Activated CD8-positive, alpha-beta memory T cell treated with anti-CD3 and anti-CD28 coated beads for 4 hours (primary cell): ENCODE data around the gene MCCC2.
"Not testable (repeated sequence)": the region's sequence is repeated elsewhere in the genome, so short reads cannot be mapped to it uniquely, and the experiment has no call there.

Experiments used
- DNase-seq, 2 donors: peaks; one replicate each; pipeline ENCODE4 v3.0.0-alpha.2; 2020; ENCODE audit warnings: low read depth in 2 of 2

The MCCC2 gene

GRCh38 chr5:71586941-71587765 is at the start of gene MCCC2:
Gene MCCC2 (plus strand): TSS chr5:71587340. CDS start chr5:71587426, 86 bp downstream.
- peak; percentile 90 to 92 for DNase-seq

DNA sequence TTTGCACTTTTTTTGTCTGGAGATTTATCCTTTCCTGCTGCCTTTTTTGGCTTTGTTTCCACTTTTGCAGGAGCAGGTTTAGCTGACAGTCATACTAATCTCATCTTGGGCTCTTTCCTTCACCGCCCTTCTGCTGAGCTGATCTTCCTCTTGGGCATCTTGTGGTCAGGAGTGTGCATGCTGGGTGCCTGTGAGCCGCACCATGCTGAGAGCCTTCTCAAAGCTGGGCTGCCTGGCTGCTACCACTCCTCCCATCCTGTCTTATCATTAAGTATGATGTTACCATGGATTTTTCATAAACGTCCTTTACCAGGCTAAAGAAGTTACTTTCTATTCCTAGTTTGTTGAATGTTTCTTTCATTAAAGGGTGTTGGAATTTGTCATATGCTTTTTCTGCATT is 49.5 kb upstream of the MCCC2 start:
- no peak for DNase-seq

GRCh38 chr5:71550885-71551284 is 36.3 kb upstream of the MCCC2 start:
- not testable (repeated sequence) for DNase-seq

DNA sequence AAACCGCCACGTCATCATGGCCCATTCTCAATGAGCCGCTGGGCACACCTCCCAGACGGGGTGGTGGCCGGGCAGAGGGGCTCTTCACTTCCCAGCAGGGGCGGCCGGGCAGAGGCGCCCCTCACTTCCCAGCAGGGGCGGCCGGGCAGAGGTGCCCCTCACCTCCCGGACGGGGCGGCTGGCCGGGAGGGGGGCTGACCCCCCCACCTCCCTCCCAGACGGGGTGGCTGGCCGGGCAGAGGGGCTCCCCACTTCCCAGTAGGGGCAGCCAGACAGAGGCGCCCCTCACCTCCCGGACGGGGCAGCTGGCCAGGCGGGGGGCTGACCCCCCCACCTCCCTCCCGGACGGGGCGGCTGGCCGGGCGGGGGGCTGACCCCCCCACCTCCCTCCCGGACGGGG is 35.6 kb upstream of the MCCC2 start:
- not testable (repeated sequence) for DNase-seq

- DNase-seq = not testable (repeated sequence)
Observed at GRCh38 chr5:71552026-71552749, 35.0 kb upstream of the MCCC2 start.

DNA sequence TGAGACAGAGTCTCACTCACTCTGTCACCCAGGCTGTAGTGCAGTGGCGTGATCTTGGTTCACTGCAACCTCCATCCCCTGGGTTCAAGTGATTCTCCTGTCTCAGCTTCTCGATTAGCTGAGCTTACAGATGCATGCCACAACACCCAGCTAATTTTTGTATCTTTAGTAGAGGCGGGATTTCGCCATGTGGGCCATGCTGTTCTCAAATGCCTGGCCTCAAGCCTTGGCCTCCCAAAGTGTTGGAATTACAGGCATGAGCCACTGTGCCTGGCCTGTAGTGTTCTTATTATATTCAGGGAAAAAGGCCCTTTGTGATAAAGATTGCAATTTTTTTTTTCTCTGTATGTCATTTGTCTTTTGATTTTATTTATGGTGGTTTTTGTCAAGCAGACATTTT is 24.0 kb upstream of the MCCC2 start:
- no peak for DNase-seq

DNA sequence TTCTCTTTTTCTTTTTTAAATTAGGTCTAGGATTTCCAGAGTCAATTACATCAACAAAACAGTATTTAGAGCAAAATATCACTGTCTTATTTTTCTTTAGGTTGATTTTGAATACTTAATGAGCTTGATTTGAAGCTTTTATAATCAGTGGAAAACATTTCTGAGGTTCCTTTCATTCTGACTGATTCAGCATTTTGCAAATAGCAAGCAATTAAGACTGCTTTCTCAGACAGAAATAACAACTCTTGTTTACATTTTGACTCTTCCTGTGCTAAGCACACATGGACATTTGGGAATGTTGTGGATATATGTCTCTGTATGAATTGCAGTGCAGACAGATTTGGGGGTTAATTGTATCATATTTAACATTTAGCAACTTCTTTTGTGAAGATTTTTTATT is 22.2 kb upstream of the MCCC2 start:
- DNase-seq = no peak

DNA sequence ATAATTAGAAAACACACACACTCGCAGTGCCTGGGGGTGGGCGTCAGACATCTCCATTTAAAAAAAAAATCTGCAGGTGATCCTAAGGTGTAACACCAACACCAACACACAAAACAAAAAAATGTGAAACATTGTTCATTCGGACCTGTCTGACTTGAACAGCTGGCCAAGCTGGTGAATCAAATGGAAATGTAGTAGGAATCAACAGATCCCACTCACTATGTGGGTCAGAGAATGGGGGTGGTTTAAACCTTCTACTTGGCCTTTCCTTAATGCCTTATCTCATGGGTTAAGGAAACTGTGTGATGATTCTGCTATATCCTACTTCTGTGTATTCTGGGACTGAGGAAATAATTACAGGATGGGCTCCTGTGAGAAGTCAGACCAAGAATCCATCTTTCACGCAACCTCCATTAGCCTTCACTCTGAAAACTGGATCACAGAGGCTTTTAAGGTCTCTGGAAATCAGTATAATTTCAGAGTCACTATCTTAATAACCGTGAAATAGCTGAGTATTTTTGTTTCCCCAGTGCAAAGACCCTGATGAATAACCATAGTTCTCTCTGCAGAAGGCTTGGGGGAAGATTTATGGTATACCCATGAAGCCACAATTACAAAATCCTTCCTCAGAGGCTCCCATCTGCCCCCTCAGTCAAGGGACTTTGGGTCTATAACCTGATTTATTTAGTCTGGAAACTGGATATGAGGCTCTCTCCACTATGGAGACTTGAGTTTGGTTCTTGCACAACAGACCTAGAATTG is 17.2 kb upstream of the MCCC2 start:
- DNase-seq = no peak

- not testable (repeated sequence) for DNase-seq
Observed at GRCh38 chr5:71571811-71572210, 15.3 kb upstream of the MCCC2 start.

- DNase-seq = no peak
Observed at GRCh38 chr5:71573591-71573990, 13.5 kb upstream of the MCCC2 start.

- not testable (repeated sequence) for DNase-seq
Observed at GRCh38 chr5:71575588-71575987, 11.6 kb upstream of the MCCC2 start.

DNA sequence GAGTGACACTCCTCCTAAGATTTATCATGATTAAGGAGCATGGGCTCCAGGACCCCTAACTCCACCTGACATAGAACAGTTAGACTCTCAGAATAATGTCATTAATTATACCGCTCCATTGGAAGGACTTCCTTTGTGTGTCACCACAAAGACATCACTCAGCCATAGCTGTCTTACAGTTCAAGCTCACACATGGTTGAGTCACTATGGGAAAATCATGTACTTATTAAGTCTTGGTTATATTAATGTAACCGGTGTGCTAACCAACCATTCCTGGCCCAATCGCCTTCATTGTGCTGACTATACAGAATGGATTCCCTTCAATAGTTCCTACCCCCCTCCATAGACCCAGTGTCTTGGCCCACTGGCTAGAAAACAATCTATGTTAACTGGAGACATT is 10.9 kb upstream of the MCCC2 start:
- no peak for DNase-seq

DNA sequence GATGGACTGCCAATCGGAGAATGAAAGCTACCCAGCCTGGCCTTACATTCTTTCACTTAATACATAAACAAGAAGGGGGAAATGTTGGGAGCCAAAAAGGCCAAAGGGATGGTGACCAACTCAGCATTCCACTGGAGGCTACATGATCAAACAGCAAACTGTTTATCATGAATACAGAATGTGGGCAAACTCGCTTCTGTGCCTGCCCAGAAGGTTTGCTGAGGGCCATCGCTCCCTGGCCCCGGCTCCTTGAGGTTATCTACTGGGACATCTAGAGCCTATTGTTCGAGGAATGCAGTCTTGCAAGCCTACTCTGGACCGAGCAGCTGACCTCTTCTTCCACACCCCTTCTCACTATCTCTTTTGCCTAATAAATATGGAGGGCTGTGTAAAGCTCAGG is 9.3 kb upstream of the MCCC2 start:
- DNase-seq = not testable (repeated sequence)

DNA sequence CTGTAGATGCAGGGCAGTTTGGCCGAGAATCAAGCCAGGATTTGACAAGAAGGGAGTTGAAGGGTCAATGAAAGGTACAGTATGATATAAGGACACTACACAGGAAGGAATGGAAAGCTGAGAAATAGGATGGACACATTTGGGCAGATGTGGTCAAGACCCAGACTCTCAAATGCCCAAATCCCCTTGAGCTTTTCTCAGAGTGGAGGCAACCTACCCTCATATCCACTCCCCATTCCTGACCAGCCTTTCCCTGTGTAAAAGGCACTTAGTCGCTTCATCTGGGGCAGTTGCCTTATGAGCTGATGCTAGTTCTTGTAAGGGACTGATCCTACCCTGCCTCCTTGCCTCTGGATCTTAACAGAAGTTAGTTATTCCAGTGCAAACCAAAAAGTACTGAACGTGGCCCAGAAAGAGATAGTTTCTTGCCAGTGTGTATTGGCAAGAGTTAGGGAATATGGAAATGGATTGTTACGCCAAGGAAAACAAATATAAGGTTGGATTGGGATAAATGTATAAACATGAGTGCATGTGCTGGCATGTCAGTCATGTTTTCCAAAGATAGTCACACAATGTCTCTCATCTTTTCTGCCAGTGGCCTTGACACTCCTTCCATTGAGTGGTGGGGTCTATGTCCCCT is 4.1 kb upstream of the MCCC2 start:
- DNase-seq = no peak

- DNase-seq = no peak
Observed at GRCh38 chr5:71586052-71586940, 844 bp upstream of the MCCC2 start.

- DNase-seq = no peak
Observed at GRCh38 chr5:71587766-71588532, 809 bp downstream of the MCCC2 start.

DNA sequence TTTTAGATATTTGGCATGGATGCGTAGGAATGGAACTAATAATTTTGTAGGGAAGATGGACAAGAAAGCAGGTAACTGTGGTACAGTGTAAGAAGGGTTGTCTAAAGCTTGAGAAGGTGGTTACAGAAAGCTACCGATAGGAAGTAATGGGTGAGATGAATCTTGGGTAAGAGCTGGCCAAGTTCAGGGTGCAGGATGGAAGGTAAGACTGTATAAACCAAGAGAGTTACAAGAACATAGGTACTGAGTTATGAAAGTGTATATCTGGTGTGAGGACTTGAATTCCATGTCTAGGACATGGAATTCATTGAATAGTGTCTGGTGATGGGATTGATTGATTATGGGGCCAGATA is 1.4 kb downstream of the MCCC2 start:
- DNase-seq = no peak

- no peak for DNase-seq
Observed at GRCh38 chr5:71589903-71590302, 2.8 kb downstream of the MCCC2 start.

DNA sequence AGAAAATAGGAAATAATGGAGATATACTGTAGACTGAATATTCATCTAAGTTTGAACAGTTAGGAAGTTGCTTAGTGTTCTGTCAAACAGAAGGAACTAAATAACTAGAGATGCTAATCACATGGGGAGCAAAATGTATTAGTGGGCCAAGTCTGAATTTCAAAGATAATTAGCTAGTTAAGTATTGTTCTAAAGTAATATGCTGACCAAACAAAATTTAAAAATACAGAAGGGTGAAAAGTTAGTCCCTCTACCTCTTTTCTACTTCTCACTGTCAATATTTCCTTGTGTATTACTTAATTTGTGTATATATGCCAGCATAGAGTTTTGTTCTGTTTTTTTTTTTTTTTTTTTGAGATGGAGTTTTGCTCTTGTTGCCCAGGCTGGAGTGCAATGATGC is 4.0 kb downstream of the MCCC2 start:
- DNase-seq = no peak

- DNase-seq = no peak
Observed at GRCh38 chr5:71596169-71596568, 9.0 kb downstream of the MCCC2 start.
